ENCODE results near the gene GALNS. TPM values are rescaled to one million over a fixed set of nuclear protein-coding genes. Genes with fewer than 3 reads are reported as not detected.

Gene GALNS
- total RNA-seq, 4 donors from 2014 or later = 31.1 to 134 (median 43.3) TPM

- TF ChIP-seq POLR2AphosphoS5 (IDR thresholded peaks at IDR 0.05) = no peak
- TF ChIP-seq CTCF (IDR thresholded peaks at IDR 0.05) = no peak
- TF ChIP-seq POLR2A (IDR thresholded peaks at IDR 0.05) = no peak
- TF ChIP-seq EP300 (IDR thresholded peaks at IDR 0.05) = no peak
- no peak for DNase-seq (ENCODE audit: low spot score in 2 of 2)
- Histone ChIP-seq H3K27me3 (peaks cover 9% of the 10 kb centered on the region), H3K36me3 (peaks cover 4% of the 10 kb centered on the region), H3K9me3 (no peaks in the 10 kb centered on the region), H3K27ac (no peak overlapping the region), H3K4me1 (peaks cover 5% of the 10 kb centered on the region), H3K4me3 (no peak overlapping the region)
- WGBS = no CpG with 5 or more reads among the region's 14 CpGs
These were observed 46.5 kb upstream of the GALNS start for GRCh38 chr16:88903267-88903666.

GRCh38 chr16:88902744-88903143 lies 46.0 kb upstream of the GALNS start:
- 61% methylated on average over 10 of the region's 16 CpGs for WGBS
- DNase-seq (ENCODE audit: low spot score in 2 of 2) = no peak

GRCh38 chr16:88901718-88902337 lies 45.1 kb upstream of the GALNS start:
- H3K27me3 ChIP-seq = peaks cover 10% of the 10 kb centered on the region
- H3K4me3 ChIP-seq = no peak overlapping the region
- peaks cover 5% of the 10 kb centered on the region for H3K4me1 ChIP-seq
- no peaks in the 10 kb centered on the region for H3K9me3 ChIP-seq
- DNase-seq (ENCODE audit: low spot score in 2 of 2) = no peak
- no peak overlapping the region for H3K27ac ChIP-seq
- TF ChIP-seq POLR2AphosphoS5 (IDR thresholded peaks at IDR 0.05) (no peak), CTCF (IDR thresholded peaks at IDR 0.05) (no peak), POLR2A (IDR thresholded peaks at IDR 0.05) (no peak), EP300 (IDR thresholded peaks at IDR 0.05) (no peak)
- 79% methylated on average over 7 of the region's 26 CpGs for WGBS
- peaks cover 8% of the 10 kb centered on the region for H3K36me3 ChIP-seq

More at GRCh38 chr16:88902744-88903143, 46.0 kb upstream of the GALNS start:
- no peak for TF ChIP-seq CTCF (IDR thresholded peaks at IDR 0.05)
- no peak for TF ChIP-seq POLR2AphosphoS5 (IDR thresholded peaks at IDR 0.05)
- no peak for TF ChIP-seq POLR2A (IDR thresholded peaks at IDR 0.05)
- TF ChIP-seq EP300 (IDR thresholded peaks at IDR 0.05) = no peak
- peaks cover 5% of the 10 kb centered on the region for H3K4me1 ChIP-seq
- H3K9me3 ChIP-seq = no peaks in the 10 kb centered on the region
- no peak overlapping the region for H3K4me3 ChIP-seq
- peaks cover 4% of the 10 kb centered on the region for H3K36me3 ChIP-seq
- no peak overlapping the region for H3K27ac ChIP-seq
- peaks cover 10% of the 10 kb centered on the region for H3K27me3 ChIP-seq

GRCh38 chr16:88900662-88901052 lies 43.9 kb upstream of the GALNS start:
- TF ChIP-seq POLR2AphosphoS5 (IDR thresholded peaks at IDR 0.05) (no peak), EP300 (IDR thresholded peaks at IDR 0.05) (no peak)
- Histone ChIP-seq H3K27me3 (peaks cover 10% of the 10 kb centered on the region), H3K36me3 (peaks cover 12% of the 10 kb centered on the region), H3K4me3 (no peak overlapping the region), H3K27ac (no peak overlapping the region), H3K9me3 (no peaks in the 10 kb centered on the region), H3K4me1 (peaks cover 5% of the 10 kb centered on the region)
- no peak for DNase-seq (ENCODE audit: low spot score in 2 of 2)
- no CpG with 5 or more reads among the region's 12 CpGs for WGBS

- Histone ChIP-seq H3K4me1 (peaks cover 5% of the 10 kb centered on the region), H3K27ac (no peak overlapping the region)
- WGBS = 49% methylated on average over 28 of the region's 41 CpGs
These were observed 43.3 kb upstream of the GALNS start for GRCh38 chr16:88899901-88900661.

More at GRCh38 chr16:88899901-88900661, 43.3 kb upstream of the GALNS start:
- TF ChIP-seq CTCF (IDR thresholded peaks at IDR 0.05) (no peak), POLR2AphosphoS5 (IDR thresholded peaks at IDR 0.05) (no peak), POLR2A (IDR thresholded peaks at IDR 0.05) (no peak), EP300 (IDR thresholded peaks at IDR 0.05) (no peak)
- DNase-seq (ENCODE audit: low spot score in 2 of 2) = no peak
- no peak overlapping the region for H3K4me3 ChIP-seq
- H3K9me3 ChIP-seq = no peaks in the 10 kb centered on the region
- peaks cover 10% of the 10 kb centered on the region for H3K27me3 ChIP-seq
- peaks cover 12% of the 10 kb centered on the region for H3K36me3 ChIP-seq
